Esophagus muscularis mucosa (tissue), 3 donors: Measurements from ENCODE around the gene KRTAP3-3.
"Not testable (repeated sequence)": the region's sequence is repeated elsewhere in the genome, so short reads cannot be mapped to it uniquely, and the experiment has no call there.

Experiments
- POLR2A ChIP-seq: fragments of 450-650 bp; IDR thresholded peaks from one replicate; pipeline ENCODE4 v1.6.1; 2017; ENCODE audit warnings: antibody characterized with exemption, moderate library complexity, mild to moderate bottlenecking, low read depth
- POLR2AphosphoS5 ChIP-seq, 2 donors: sonication (generic); formaldehyde crosslinking; IDR thresholded peaks; one replicate each; pipeline ENCODE4 v1.6.1; 2017; ENCODE audit warnings: antibody characterized with exemption in 2 of 2
- TF ChIP-seq, protein P1 (sequence below), 3 experiments: fragments of 200-600 bp in 2 of 3; fragments of 450-650 bp in 1 of 3; sonication (generic) in 2 of 3; IDR thresholded peaks; one replicate each; pipeline ENCODE4 v1.5.1; 2017 to 2019; ENCODE audit warnings: antibody characterized with exemption in 3 of 3, mild to moderate bottlenecking in 2 of 3, moderate library complexity in 1 of 3

- TF ChIP-seq, protein P1, sequence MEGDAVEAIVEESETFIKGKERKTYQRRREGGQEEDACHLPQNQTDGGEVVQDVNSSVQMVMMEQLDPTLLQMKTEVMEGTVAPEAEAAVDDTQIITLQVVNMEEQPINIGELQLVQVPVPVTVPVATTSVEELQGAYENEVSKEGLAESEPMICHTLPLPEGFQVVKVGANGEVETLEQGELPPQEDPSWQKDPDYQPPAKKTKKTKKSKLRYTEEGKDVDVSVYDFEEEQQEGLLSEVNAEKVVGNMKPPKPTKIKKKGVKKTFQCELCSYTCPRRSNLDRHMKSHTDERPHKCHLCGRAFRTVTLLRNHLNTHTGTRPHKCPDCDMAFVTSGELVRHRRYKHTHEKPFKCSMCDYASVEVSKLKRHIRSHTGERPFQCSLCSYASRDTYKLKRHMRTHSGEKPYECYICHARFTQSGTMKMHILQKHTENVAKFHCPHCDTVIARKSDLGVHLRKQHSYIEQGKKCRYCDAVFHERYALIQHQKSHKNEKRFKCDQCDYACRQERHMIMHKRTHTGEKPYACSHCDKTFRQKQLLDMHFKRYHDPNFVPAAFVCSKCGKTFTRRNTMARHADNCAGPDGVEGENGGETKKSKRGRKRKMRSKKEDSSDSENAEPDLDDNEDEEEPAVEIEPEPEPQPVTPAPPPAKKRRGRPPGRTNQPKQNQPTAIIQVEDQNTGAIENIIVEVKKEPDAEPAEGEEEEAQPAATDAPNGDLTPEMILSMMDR (IDR thresholded peaks at IDR 0.05) = not testable (repeated sequence)
- TF ChIP-seq POLR2A; POLR2AphosphoS5 (IDR thresholded peaks at IDR 0.05): not testable (repeated sequence)
Observed at GRCh38 chr17:40999563-40999962, 5.6 kb upstream of the KRTAP3-3 start, which contains the start of gene KRTAP3-2.
